Neural progenitor cell (in vitro differentiated cells): ENCODE measurements around the gene GRIK1. TPM values are rescaled to one million over a fixed set of nuclear protein-coding genes. Genes with fewer than 3 reads are reported as not detected.

ENCODE experiments used
- DNase-seq: peaks from one replicate; pipeline ENCODE4 v3.0.0-alpha.2; 2016; ENCODE audit warnings: low spot score
- H2AFZ ChIP-seq: fragments of 200-600 bp; sonication (generic); replicated peaks from 2 replicates; pipeline ENCODE4 v1.6.1; 2016; ENCODE audit warnings: antibody characterized with exemption
- H3F3A ChIP-seq: fragments of 200-600 bp; sonication (generic); 2 replicates; pipeline ENCODE4 v1.6.1; 2016; ENCODE audit warnings: antibody characterized with exemption, low read depth
- H3K27ac ChIP-seq: fragments of 200-600 bp; sonication (generic); 2 replicates; pipeline ENCODE4 v1.5.1; 2016; ENCODE audit warnings: mild to moderate bottlenecking
- H3K27me3 ChIP-seq: fragments of 200-600 bp; sonication (generic); 2 replicates; pipeline ENCODE4 v1.6.1; 2016; ENCODE audit warnings: mild to moderate bottlenecking, moderate library complexity
- H3K36me3 ChIP-seq: fragments of 200-600 bp; sonication (generic); 2 replicates; pipeline ENCODE4 v1.5.1; 2016
- H3K4me1 ChIP-seq: fragments of 200-600 bp; sonication (generic); 2 replicates; pipeline ENCODE4 v1.6.1; 2016; ENCODE audit warnings: mixed run types
- H3K4me2 ChIP-seq: fragments of 200-600 bp; sonication (generic); 2 replicates; pipeline ENCODE4 v1.6.1; 2016
- H3K4me3 ChIP-seq: fragments of 200-600 bp; sonication (generic); 2 replicates; pipeline ENCODE4 v1.5.1; 2016
- H3K79me2 ChIP-seq: fragments of 200-600 bp; sonication (generic); 2 replicates; pipeline ENCODE4 v1.6.1; 2016; ENCODE audit warnings: low read depth
- H3K9ac ChIP-seq: fragments of 200-600 bp; sonication (generic); 2 replicates; pipeline ENCODE4 v1.6.1; 2016
- H3K9me3 ChIP-seq: fragments of 200-600 bp; sonication (generic); 2 replicates; pipeline ENCODE4 v1.5.1; 2016; ENCODE audit warnings: low read depth
- H4K20me1 ChIP-seq: fragments of 200-600 bp; sonication (generic); 2 replicates; pipeline ENCODE4 v1.6.1; 2016; ENCODE audit warnings: low read depth
- H3K27ac Mint-ChIP-seq: 3 replicates; pipeline ENCODE4 v1.8.0; 2021; ENCODE audit warnings: mixed read lengths
- H3K27me3 Mint-ChIP-seq: 2 replicates; pipeline ENCODE4 v1.8.0; 2022; ENCODE audit warnings: low read depth, mild to moderate bottlenecking, inconsistent platforms, moderate library complexity, mixed read lengths; ENCODE audit not compliant: insufficient read depth
- H3K36me3 Mint-ChIP-seq: 3 replicates; pipeline ENCODE4 v1.8.0; 2021; ENCODE audit warnings: mixed read lengths
- H3K4me1 Mint-ChIP-seq: 3 replicates; pipeline ENCODE4 v1.8.0; 2021; ENCODE audit warnings: mixed read lengths
- H3K4me3 Mint-ChIP-seq: 3 replicates; pipeline ENCODE4 v1.8.0; 2021; ENCODE audit warnings: mild to moderate bottlenecking, moderate library complexity, mixed read lengths
- H3K9me3 Mint-ChIP-seq: 3 replicates; pipeline ENCODE4 v1.8.0; 2020; ENCODE audit warnings: mixed read lengths
- CTCF ChIP-seq: fragments of 200-600 bp; sonication (generic); IDR thresholded peaks from 2 replicates; pipeline ENCODE4 v1.5.1; 2017; ENCODE audit warnings: antibody characterized with exemption, mild to moderate bottlenecking
- EZH2 ChIP-seq: fragments of 200-600 bp; sonication (generic); IDR thresholded peaks from 2 replicates; pipeline ENCODE4 v1.6.1; 2017; ENCODE audit warnings: antibody characterized with exemption, mild to moderate bottlenecking, moderate library complexity
- EZH2phosphoT487 ChIP-seq: fragments of 200-600 bp; sonication (generic); IDR thresholded peaks from 2 replicates; pipeline ENCODE4 v1.6.1; 2017; ENCODE audit warnings: antibody characterized with exemption
- total RNA-seq: library from RNA; depleted of rRNA; stranded (reverse); fragments of >200 nt; gene quantifications from 2 replicates; pipeline ENCODE4 v1.2.3, GENCODE V29; 2015; ENCODE audit warnings: low replicate concordance

The GRIK1 gene
- total RNA-seq, 1 donor from 2014 or later: 1.6 TPM

GRCh38 chr21:29979043-29979442, 39.2 kb upstream of the GRIK1 start:
- H3K4me3 ChIP-seq: no peak overlapping the region
- H3K9me3 ChIP-seq: no peaks in the 10 kb centered on the region
- no peaks in the 10 kb centered on the region for H4K20me1 ChIP-seq
- no peaks in the 10 kb centered on the region for H3F3A ChIP-seq
- no peaks in the 10 kb centered on the region for H3K27me3 ChIP-seq
- H3K4me3 Mint-ChIP-seq: no peak overlapping the region
- no peaks in the 10 kb centered on the region for H3K36me3 Mint-ChIP-seq
- H3K9me3 Mint-ChIP-seq: peaks cover 3% of the 10 kb centered on the region
- TF ChIP-seq CTCF: no peak
- TF ChIP-seq EZH2phosphoT487: no peak
- no peak for TF ChIP-seq EZH2
- H3K36me3 ChIP-seq: no peaks in the 10 kb centered on the region
- no peak overlapping the region for H3K27ac Mint-ChIP-seq
- no peak for DNase-seq
- no peak overlapping the region for H2AFZ ChIP-seq
- no peak overlapping the region for H3K4me2 ChIP-seq
- no peaks in the 10 kb centered on the region for H3K79me2 ChIP-seq
- no peak overlapping the region for H3K9ac ChIP-seq
- H3K4me1 Mint-ChIP-seq: no peaks in the 10 kb centered on the region
- peaks cover 2% of the 10 kb centered on the region for H3K27me3 Mint-ChIP-seq
- no peak overlapping the region for H3K27ac ChIP-seq
- H3K4me1 ChIP-seq: no peaks in the 10 kb centered on the region

GRCh38 chr21:29975776-29976175, 36.0 kb upstream of the GRIK1 start:
- Histone ChIP-seq H2AFZ (peak overlapping the region; percentile 42), H3K27me3 (no peaks in the 10 kb centered on the region), H3K9me3 (no peaks in the 10 kb centered on the region), H4K20me1 (no peaks in the 10 kb centered on the region), H3K9ac (no peak overlapping the region), H3F3A (no peaks in the 10 kb centered on the region), H3K4me1 (no peaks in the 10 kb centered on the region), H3K36me3 (no peaks in the 10 kb centered on the region), H3K79me2 (no peaks in the 10 kb centered on the region), H3K27ac (no peak overlapping the region), H3K4me2 (no peak overlapping the region), H3K4me3 (no peak overlapping the region)
- no peak overlapping the region for H3K4me3 Mint-ChIP-seq
- H3K4me1 Mint-ChIP-seq: no peaks in the 10 kb centered on the region
- no peak for TF ChIP-seq CTCF
- no peaks in the 10 kb centered on the region for H3K9me3 Mint-ChIP-seq
- no peak overlapping the region for H3K27ac Mint-ChIP-seq
- no peaks in the 10 kb centered on the region for H3K27me3 Mint-ChIP-seq
- DNase-seq: no peak
- no peaks in the 10 kb centered on the region for H3K36me3 Mint-ChIP-seq

GRCh38 chr21:29973258-29973657, 33.5 kb upstream of the GRIK1 start:
- peaks cover 17% of the 10 kb centered on the region for H3K4me1 Mint-ChIP-seq
- Histone ChIP-seq H3K9me3 (no peaks in the 10 kb centered on the region), H3K4me3 (no peak overlapping the region), H3K79me2 (no peaks in the 10 kb centered on the region), H3K4me2 (no peak overlapping the region), H3K27me3 (no peaks in the 10 kb centered on the region), H4K20me1 (no peaks in the 10 kb centered on the region), H3K9ac (no peak overlapping the region), H3F3A (no peaks in the 10 kb centered on the region), H3K36me3 (no peaks in the 10 kb centered on the region), H2AFZ (no peak overlapping the region), H3K4me1 (peaks cover 5% of the 10 kb centered on the region), H3K27ac (no peak overlapping the region)
- no peaks in the 10 kb centered on the region for H3K36me3 Mint-ChIP-seq
- no peaks in the 10 kb centered on the region for H3K9me3 Mint-ChIP-seq
- no peak for TF ChIP-seq CTCF
- DNase-seq: no peak
- no peaks in the 10 kb centered on the region for H3K27me3 Mint-ChIP-seq
- H3K4me3 Mint-ChIP-seq: no peak overlapping the region
- no peak overlapping the region for H3K27ac Mint-ChIP-seq
